ENCODE measurements around the gene ANKRD61. TPM values are rescaled to one million over a fixed set of nuclear protein-coding genes. Genes with fewer than 3 reads are reported as not detected.
"Not testable (repeated sequence)": the region's sequence is repeated elsewhere in the genome, so short reads cannot be mapped to it uniquely, and the experiment has no call there.

The ANKRD61 gene
- total RNA-seq, 1 donor from 2014 or later, result not detected

DNA sequence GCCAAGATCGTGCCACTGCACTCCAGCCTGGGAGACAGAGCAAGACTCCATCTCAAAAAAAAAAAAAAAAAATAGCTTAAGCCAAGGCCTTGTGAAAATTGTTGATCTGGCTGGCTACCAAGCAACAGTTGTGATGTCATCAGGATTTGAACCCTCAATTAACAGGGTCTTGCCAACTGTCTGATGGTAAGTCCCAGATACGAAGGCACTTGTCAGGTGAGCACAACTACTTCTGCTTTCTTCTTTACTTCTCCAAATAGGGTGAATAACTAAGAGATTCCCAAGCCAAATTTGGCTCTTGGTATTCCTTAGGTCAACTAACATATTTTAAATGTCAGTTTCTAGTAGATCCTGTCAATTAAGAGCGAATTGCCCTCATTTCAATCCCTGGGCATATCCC lies 47.4 kb downstream of the ANKRD61 start:
- Mint-ChIP-seq H3K27ac (ENCODE audit: unreplicated experiment) (no peak overlapping the region), H3K4me1 (ENCODE audit: low read depth, unreplicated experiment) (no peaks in the 10 kb centered on the region), H3K9me3 (ENCODE audit: unreplicated experiment) (no peaks in the 10 kb centered on the region), H3K27me3 (ENCODE audit: unreplicated experiment) (peaks cover 2% of the 10 kb centered on the region), H3K36me3 (ENCODE audit: unreplicated experiment) (no peaks in the 10 kb centered on the region), H3K4me3 (ENCODE audit: unreplicated experiment) (no peak overlapping the region)
- TF ChIP-seq, protein P1, sequence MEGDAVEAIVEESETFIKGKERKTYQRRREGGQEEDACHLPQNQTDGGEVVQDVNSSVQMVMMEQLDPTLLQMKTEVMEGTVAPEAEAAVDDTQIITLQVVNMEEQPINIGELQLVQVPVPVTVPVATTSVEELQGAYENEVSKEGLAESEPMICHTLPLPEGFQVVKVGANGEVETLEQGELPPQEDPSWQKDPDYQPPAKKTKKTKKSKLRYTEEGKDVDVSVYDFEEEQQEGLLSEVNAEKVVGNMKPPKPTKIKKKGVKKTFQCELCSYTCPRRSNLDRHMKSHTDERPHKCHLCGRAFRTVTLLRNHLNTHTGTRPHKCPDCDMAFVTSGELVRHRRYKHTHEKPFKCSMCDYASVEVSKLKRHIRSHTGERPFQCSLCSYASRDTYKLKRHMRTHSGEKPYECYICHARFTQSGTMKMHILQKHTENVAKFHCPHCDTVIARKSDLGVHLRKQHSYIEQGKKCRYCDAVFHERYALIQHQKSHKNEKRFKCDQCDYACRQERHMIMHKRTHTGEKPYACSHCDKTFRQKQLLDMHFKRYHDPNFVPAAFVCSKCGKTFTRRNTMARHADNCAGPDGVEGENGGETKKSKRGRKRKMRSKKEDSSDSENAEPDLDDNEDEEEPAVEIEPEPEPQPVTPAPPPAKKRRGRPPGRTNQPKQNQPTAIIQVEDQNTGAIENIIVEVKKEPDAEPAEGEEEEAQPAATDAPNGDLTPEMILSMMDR (IDR thresholded peaks at IDR 0.05; ENCODE audit: partially characterized antibody, unreplicated experiment), result no peak
- DNase-seq, result no peak

- H3K27ac Mint-ChIP-seq (ENCODE audit: unreplicated experiment); H3K9me3 Mint-ChIP-seq (ENCODE audit: unreplicated experiment); H3K36me3 Mint-ChIP-seq (ENCODE audit: unreplicated experiment); DNase-seq; H3K27me3 Mint-ChIP-seq (ENCODE audit: unreplicated experiment); H3K4me3 Mint-ChIP-seq (ENCODE audit: unreplicated experiment); H3K4me1 Mint-ChIP-seq (ENCODE audit: low read depth, unreplicated experiment): not testable (repeated sequence)
These were observed 51.9 kb downstream of the ANKRD61 start for GRCh38 chr7:6083047-6083446.

Other genes with a start within 250 kb of the ANKRD61 start
- 29.1 TPM for gene RNF216, start 249.7 kb upstream of the ANKRD61 start, total RNA-seq (ENCODE audit: unreplicated experiment)
- not detected for gene OCM, start 150.6 kb upstream of the ANKRD61 start, total RNA-seq (ENCODE audit: unreplicated experiment)
- gene CCZ1, start 132.6 kb upstream of the ANKRD61 start, total RNA-seq (ENCODE audit: unreplicated experiment), result 81.1 TPM
- gene RSPH10B, start 60.7 kb upstream of the ANKRD61 start, total RNA-seq (ENCODE audit: unreplicated experiment), result not detected
- gene PMS2, start 22.3 kb upstream of the ANKRD61 start, total RNA-seq (ENCODE audit: unreplicated experiment), result 24.3 TPM
- 35.2 TPM for gene AIMP2, start 22.1 kb upstream of the ANKRD61 start, total RNA-seq (ENCODE audit: unreplicated experiment)
- 103 TPM for gene EIF2AK1, start 27.8 kb downstream of the ANKRD61 start, total RNA-seq (ENCODE audit: unreplicated experiment)
- 16.6 TPM for gene USP42, start 73.6 kb downstream of the ANKRD61 start, total RNA-seq (ENCODE audit: unreplicated experiment)
- 20.1 TPM for gene CYTH3, start 241.2 kb downstream of the ANKRD61 start, total RNA-seq (ENCODE audit: unreplicated experiment)

Data from glutamatergic neuron (in vitro differentiated cells).